Measurements from ENCODE around the gene TMUB1. TPM values are rescaled to one million over a fixed set of nuclear protein-coding genes. Genes with fewer than 3 reads are reported as not detected.
A peak's percentile ranks its signal among the peaks of the same experiment; 100 is the strongest.

The TMUB1 gene
- total and polyA plus RNA-seq, 4 donors, result 32.8 to 104 (median 46.6) TPM

DNA sequence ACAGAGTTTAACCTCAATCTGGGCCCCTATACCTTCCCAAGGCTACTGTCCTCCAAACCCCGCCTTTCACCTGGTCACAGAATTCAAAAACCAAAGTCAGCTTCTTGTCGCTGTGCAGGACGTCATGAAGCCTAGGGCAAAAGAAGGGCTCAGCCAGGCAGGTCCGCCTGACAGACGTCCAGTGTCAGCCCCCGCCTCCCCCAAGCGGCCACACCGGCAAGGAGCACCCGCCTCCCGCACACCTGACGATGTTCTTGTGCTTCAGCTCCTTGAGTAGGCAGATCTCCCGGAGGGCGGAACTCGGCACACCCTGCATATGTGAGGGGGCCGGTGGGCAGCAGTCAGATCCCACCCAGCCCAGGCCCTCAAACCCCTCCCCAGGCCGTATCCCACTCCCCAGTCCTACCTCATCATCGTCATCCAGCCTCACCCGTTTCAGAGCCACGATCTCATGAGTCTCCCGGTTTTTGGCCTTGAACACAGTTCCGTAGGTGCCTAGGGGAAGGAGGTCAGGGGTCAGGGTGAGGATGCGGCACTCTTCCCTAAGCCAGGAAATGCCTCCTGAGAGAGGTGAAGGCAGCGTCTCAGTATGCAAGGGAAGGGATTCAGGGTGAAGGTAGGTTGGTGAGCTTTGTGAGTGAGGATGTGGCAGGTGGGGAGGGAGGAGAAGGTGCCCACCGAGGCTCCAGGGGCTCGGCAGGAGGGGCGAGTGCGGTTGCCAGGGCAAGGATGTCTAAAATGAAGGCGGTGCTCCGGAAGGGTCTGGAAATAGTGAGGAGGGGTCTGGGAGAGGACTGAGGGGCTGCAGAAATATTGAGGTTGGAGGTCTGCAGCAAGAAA lies 26.4 kb downstream of the TMUB1 start:
- Histone ChIP-seq H3K4me3 (peak overlapping the region; percentile 62), H3K27ac (ENCODE audit: low read depth in 1 of 2, low read length in 1 of 2) (no peak overlapping the region), H3K4me1 (ENCODE audit: control insufficient read depth in 5 of 5, insufficient read depth in 5 of 5, low read length in 5 of 5) (peaks cover 11 to 41% (median 21%) of the 10 kb centered on the region in 5 donors), H3K36me3 (ENCODE audit: control insufficient read depth in 4 of 4, insufficient read depth in 4 of 4, low read length in 4 of 4) (peaks cover 0 to 2% (median 0%) of the 10 kb centered on the region in 4 donors), H3K9me3 (ENCODE audit: control insufficient read depth in 4 of 4, insufficient read depth in 3 of 4, low read length in 3 of 4) (no peaks in the 10 kb centered on the region), H3K27me3 (ENCODE audit: control insufficient read depth in 3 of 3, insufficient read depth in 3 of 3, low read length in 2 of 3) (no peaks in the 10 kb centered on the region), H3K9ac (ENCODE audit: insufficient read depth in 1 of 2, low read length in 2 of 2) (no peak overlapping the region)
- WGBS, 2 donors, result 34 to 54% methylated on average over 29 of the region's 29 CpGs
- DNase-seq, result no peak
- no peak for ATAC-seq (ENCODE audit: insufficient read depth, low FRiP score)
- TF ChIP-seq, protein P1, sequence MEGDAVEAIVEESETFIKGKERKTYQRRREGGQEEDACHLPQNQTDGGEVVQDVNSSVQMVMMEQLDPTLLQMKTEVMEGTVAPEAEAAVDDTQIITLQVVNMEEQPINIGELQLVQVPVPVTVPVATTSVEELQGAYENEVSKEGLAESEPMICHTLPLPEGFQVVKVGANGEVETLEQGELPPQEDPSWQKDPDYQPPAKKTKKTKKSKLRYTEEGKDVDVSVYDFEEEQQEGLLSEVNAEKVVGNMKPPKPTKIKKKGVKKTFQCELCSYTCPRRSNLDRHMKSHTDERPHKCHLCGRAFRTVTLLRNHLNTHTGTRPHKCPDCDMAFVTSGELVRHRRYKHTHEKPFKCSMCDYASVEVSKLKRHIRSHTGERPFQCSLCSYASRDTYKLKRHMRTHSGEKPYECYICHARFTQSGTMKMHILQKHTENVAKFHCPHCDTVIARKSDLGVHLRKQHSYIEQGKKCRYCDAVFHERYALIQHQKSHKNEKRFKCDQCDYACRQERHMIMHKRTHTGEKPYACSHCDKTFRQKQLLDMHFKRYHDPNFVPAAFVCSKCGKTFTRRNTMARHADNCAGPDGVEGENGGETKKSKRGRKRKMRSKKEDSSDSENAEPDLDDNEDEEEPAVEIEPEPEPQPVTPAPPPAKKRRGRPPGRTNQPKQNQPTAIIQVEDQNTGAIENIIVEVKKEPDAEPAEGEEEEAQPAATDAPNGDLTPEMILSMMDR (IDR thresholded peaks at IDR 0.05; ENCODE audit: control extremely low read depth, extremely low read depth), result no peak

DNA sequence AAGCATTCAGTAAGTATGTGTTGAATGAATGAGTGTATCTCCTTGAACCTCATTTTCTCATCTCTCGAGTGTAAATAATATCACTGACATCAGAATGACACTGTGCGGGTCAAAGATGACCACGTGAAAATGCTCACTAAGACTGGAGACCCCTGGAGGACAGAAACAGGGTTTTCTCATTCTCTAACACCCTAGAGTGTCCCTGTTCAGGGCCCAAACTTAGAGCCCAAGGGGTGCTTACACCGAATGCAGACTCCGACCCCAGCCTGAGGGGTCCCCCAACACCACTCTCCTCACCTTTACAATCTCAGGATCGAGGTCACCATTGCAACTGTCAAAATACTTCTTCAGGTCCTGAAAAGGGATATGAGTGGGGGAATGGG lies 27.0 kb downstream of the TMUB1 start:
- Histone ChIP-seq H3K27ac (ENCODE audit: low read depth in 1 of 2, low read length in 1 of 2) (no peak overlapping the region), H3K27me3 (ENCODE audit: control insufficient read depth in 3 of 3, insufficient read depth in 3 of 3, low read length in 2 of 3) (no peaks in the 10 kb centered on the region), H3K4me1 (ENCODE audit: control insufficient read depth in 5 of 5, insufficient read depth in 5 of 5, low read length in 5 of 5) (peaks cover 6 to 35% (median 18%) of the 10 kb centered on the region in 5 donors), H3K4me3 (no peak overlapping the region), H3K9me3 (ENCODE audit: control insufficient read depth in 4 of 4, insufficient read depth in 3 of 4, low read length in 3 of 4) (no peaks in the 10 kb centered on the region), H3K9ac (ENCODE audit: insufficient read depth in 1 of 2, low read length in 2 of 2) (no peak overlapping the region), H3K36me3 (ENCODE audit: control insufficient read depth in 4 of 4, insufficient read depth in 4 of 4, low read length in 4 of 4) (no peaks in the 10 kb centered on the region)
- WGBS, 2 donors, result 90 to 96% methylated on average over 6 of the region's 6 CpGs
- TF ChIP-seq, protein P1 (IDR thresholded peaks at IDR 0.05; ENCODE audit: control extremely low read depth, extremely low read depth), result no peak
- DNase-seq (no peak), ATAC-seq (ENCODE audit: insufficient read depth, low FRiP score) (no peak)

DNA sequence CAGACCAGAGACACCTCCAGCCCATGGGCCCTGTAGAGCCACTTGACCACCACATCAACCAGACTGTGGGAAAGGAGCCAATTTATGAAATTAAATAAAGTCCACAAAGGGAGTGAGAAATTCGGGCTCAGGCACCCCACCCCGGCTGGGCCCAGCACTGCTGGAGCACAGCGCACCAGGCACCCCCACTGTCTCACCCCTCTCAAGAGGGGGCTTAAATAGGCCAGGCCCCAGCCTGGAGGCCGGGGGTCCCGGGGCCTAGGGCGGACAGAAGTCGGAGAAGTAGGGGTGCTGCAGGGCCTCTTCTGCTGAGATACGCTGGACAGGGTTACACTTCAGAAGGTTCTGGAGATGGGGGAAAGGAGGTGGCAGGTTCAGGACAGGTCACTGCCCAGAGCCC lies 29.5 kb downstream of the TMUB1 start:
- H3K4me3 ChIP-seq, result no peak overlapping the region
- ATAC-seq (ENCODE audit: insufficient read depth, low FRiP score) (no peak), DNase-seq (no peak)
- no peak overlapping the region for H3K27ac ChIP-seq (ENCODE audit: low read depth in 1 of 2, low read length in 1 of 2)
- H3K9ac ChIP-seq (ENCODE audit: insufficient read depth in 1 of 2, low read length in 2 of 2), result no peak overlapping the region
- TF ChIP-seq, protein P1 (IDR thresholded peaks at IDR 0.05; ENCODE audit: control extremely low read depth, extremely low read depth), result no peak
- peaks cover 0 to 19% (median 13%) of the 10 kb centered on the region in 5 donors for H3K4me1 ChIP-seq (ENCODE audit: control insufficient read depth in 5 of 5, insufficient read depth in 5 of 5, low read length in 5 of 5)
- H3K36me3 ChIP-seq (ENCODE audit: control insufficient read depth in 4 of 4, insufficient read depth in 4 of 4, low read length in 4 of 4), result no peaks in the 10 kb centered on the region
- peaks cover 0 to 5% (median 0%) of the 10 kb centered on the region in 3 donors for H3K27me3 ChIP-seq (ENCODE audit: control insufficient read depth in 3 of 3, insufficient read depth in 3 of 3, low read length in 2 of 3)
- H3K9me3 ChIP-seq (ENCODE audit: control insufficient read depth in 4 of 4, insufficient read depth in 3 of 4, low read length in 3 of 4), result no peaks in the 10 kb centered on the region
- 89 to 98% methylated on average over 8 of the region's 8 CpGs for WGBS, 2 donors

Data from lung (tissue), 12 donors.